Rectal smooth muscle tissue (tissue), 1 donor: Measurements from ENCODE around the gene CIDEB.
"Not testable (repeated sequence)": the region's sequence is repeated elsewhere in the genome, so short reads cannot be mapped to it uniquely, and the experiment has no call there.

Experiments
- H3K27ac ChIP-seq: one replicate; pipeline ENCODE4 v1.7.0; 2013; ENCODE audit warnings: low read depth, low read length, inconsistent platforms
- H3K27me3 ChIP-seq: one replicate; pipeline ENCODE4 v1.7.0; 2013; ENCODE audit warnings: low read length; ENCODE audit not compliant: control insufficient read depth, insufficient read depth
- H3K36me3 ChIP-seq: one replicate; pipeline ENCODE4 v1.7.0; 2013; ENCODE audit warnings: low read length; ENCODE audit not compliant: control insufficient read depth, insufficient read depth
- H3K4me1 ChIP-seq: one replicate; pipeline ENCODE4 v1.7.0; 2013; ENCODE audit warnings: low read length; ENCODE audit not compliant: control insufficient read depth, insufficient read depth
- H3K4me3 ChIP-seq: one replicate; pipeline ENCODE4 v1.7.0; 2013; ENCODE audit warnings: low read length
- H3K9ac ChIP-seq: one replicate; pipeline ENCODE4 v1.7.0; 2013; ENCODE audit warnings: low read length

Gene CIDEB

DNA sequence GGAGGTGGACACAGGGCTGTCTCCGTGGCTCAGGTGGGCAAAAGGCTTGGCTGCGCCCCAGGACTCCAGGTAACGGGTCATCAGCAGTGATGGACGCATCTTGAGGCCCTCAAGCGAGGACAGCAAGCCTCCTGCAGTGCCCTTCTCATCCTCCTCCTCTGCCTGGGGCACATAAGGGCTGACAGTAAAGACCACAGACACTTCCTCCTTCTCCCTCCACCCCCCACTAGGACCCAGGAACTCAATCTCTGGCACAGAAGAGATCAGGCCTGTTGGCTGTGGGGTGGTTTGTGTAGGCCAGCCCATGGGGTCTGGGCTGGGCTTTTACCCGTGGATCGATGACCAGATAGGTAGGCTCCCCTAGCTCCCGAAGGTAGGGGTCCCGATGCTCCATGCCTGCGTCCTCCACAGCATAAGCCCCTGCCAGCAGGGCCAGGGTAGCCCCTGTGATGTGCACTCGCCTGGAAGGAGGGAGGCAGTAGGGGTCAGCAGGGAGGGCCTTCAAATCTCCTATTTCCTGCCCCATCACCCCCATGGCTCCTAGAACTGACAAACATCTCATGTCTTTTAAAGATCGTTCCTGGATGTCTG is 21.4 kb upstream of the CIDEB start:
- Histone ChIP-seq H3K4me1 (no peaks in the 10 kb centered on the region), H3K27ac (no peak overlapping the region), H3K9ac (no peak overlapping the region), H3K27me3 (peaks cover 4% of the 10 kb centered on the region), H3K4me3 (no peak overlapping the region), H3K36me3 (no peaks in the 10 kb centered on the region)

GRCh38 chr14:24327914-24328313 is 20.1 kb upstream of the CIDEB start:
- H3K36me3 ChIP-seq, H3K27me3 ChIP-seq: not testable (repeated sequence)

GRCh38 chr14:24327303-24327702 is 19.5 kb upstream of the CIDEB start:
- peaks cover 3% of the 10 kb centered on the region for H3K27me3 ChIP-seq
- H3K9ac ChIP-seq: no peak overlapping the region
- no peak overlapping the region for H3K4me3 ChIP-seq
- H3K27ac ChIP-seq: no peak overlapping the region
- H3K36me3 ChIP-seq: no peaks in the 10 kb centered on the region
- no peaks in the 10 kb centered on the region for H3K4me1 ChIP-seq

More at GRCh38 chr14:24327914-24328313, 20.1 kb upstream of the CIDEB start:
- not testable (repeated sequence) for H3K4me1 ChIP-seq, H3K9ac ChIP-seq, H3K27ac ChIP-seq, H3K4me3 ChIP-seq

GRCh38 chr14:24325963-24326362 is 18.2 kb upstream of the CIDEB start:
- Histone ChIP-seq H3K4me3 (no peak overlapping the region), H3K36me3 (no peaks in the 10 kb centered on the region), H3K9ac (no peak overlapping the region), H3K27ac (no peak overlapping the region), H3K4me1 (no peaks in the 10 kb centered on the region), H3K27me3 (peaks cover 3% of the 10 kb centered on the region)

DNA sequence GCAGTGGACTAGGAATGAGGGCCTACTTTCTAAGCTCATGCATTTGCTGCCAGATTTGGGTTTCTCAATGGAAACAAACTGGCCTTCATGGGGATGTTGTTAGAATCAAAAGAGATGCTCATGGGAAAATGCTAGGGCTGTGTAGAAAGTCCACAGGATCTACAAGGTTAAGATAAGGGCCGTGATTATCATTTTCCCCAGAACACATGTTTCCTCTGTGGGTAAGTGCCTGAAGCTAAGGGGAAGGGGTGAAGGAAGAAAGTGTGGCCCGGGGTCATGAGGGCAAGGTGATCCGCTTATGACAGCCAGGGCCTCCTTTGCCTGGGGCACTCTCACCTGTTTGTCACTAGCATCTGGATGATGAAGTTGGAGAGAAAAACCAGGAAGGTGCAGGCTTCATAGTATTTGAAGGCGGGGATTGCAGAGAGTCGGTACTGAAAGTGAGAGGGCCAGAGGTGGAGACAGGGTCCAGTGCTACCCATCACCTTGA is 17.3 kb upstream of the CIDEB start:
- Histone ChIP-seq H3K4me1 (no peaks in the 10 kb centered on the region), H3K36me3 (no peaks in the 10 kb centered on the region)

DNA sequence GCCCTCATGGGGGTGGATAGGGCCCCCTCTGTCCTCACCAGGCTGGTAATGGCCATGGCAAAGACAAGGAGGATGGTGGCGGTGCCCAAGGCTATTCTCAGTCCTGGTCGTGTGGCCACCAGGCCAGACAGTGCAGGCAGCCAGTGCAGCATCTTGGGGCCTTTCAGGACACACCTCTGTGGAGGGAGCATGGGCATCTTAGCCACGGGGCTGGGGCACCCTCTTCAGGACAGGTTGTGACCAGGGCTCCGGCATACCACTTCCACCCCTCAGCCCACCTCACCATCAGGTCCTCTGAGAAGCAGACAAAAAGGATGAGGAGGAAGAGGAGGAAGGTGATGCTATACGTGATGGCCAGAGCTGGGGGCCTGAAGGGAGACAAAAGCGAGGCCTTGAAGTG is 16.2 kb upstream of the CIDEB start:
- H3K4me1 ChIP-seq: no peaks in the 10 kb centered on the region
- H3K4me3 ChIP-seq: no peak overlapping the region
- H3K9ac ChIP-seq: no peak overlapping the region
- H3K27me3 ChIP-seq: no peaks in the 10 kb centered on the region
- H3K36me3 ChIP-seq: no peaks in the 10 kb centered on the region
- no peak overlapping the region for H3K27ac ChIP-seq

More for the DNA sequence above, 17.3 kb upstream of the CIDEB start:
- no peak overlapping the region for H3K27ac ChIP-seq
- H3K4me3 ChIP-seq: no peak overlapping the region
- peaks cover 3% of the 10 kb centered on the region for H3K27me3 ChIP-seq
- no peak overlapping the region for H3K9ac ChIP-seq

- no peak overlapping the region for H3K4me3 ChIP-seq
- no peaks in the 10 kb centered on the region for H3K4me1 ChIP-seq
- no peak overlapping the region for H3K27ac ChIP-seq
- H3K9ac ChIP-seq: no peak overlapping the region
- no peaks in the 10 kb centered on the region for H3K36me3 ChIP-seq
- no peaks in the 10 kb centered on the region for H3K27me3 ChIP-seq
Measured at GRCh38 chr14:24323341-24323740, 15.6 kb upstream of the CIDEB start.

- H3K4me1 ChIP-seq: no peaks in the 10 kb centered on the region
- no peak overlapping the region for H3K27ac ChIP-seq
- H3K4me3 ChIP-seq: no peak overlapping the region
- H3K36me3 ChIP-seq: no peaks in the 10 kb centered on the region
- no peaks in the 10 kb centered on the region for H3K27me3 ChIP-seq
- H3K9ac ChIP-seq: no peak overlapping the region
Measured at GRCh38 chr14:24322672-24323071, 14.9 kb upstream of the CIDEB start.

DNA sequence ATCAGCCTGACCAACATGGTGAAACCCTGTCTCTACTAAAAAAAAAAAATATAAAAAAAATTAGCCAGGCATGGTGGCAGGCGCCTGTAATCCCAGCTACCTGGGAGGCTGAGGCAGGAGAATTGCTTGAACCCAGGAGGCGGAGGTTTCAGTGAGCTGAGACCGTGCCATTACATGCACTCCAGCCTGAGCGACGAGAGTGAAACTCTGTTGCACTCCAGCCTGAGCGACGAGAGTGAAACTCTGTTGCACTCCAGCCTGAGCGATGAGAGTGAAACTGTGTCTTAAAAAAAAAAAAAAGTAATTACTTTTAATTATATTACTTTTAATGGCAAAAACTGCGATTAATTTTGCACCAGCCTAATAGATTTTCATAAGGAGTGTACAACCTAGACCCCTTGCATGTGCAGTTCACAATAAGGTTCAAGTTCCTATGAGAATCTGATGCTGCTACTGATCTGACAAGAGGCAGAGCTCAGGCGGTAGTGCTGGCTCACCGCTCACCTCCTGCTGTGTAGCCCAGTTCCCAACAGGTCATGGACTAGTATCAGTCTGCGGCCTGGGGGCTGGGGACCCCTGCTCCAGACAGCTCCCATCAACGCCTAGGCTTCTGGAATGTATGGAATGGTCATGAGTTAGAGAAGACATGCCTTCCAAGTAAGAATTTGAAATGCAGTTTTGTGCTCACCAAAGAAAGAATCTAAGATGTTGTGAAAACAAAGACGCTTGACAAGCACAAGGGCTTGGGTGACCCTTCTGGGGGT is 13.6 kb upstream of the CIDEB start:
- no peak overlapping the region for H3K9ac ChIP-seq
- H3K27me3 ChIP-seq: no peaks in the 10 kb centered on the region
- H3K36me3 ChIP-seq: no peaks in the 10 kb centered on the region
- no peak overlapping the region for H3K27ac ChIP-seq
- no peak overlapping the region for H3K4me3 ChIP-seq
- H3K4me1 ChIP-seq: no peaks in the 10 kb centered on the region

DNA sequence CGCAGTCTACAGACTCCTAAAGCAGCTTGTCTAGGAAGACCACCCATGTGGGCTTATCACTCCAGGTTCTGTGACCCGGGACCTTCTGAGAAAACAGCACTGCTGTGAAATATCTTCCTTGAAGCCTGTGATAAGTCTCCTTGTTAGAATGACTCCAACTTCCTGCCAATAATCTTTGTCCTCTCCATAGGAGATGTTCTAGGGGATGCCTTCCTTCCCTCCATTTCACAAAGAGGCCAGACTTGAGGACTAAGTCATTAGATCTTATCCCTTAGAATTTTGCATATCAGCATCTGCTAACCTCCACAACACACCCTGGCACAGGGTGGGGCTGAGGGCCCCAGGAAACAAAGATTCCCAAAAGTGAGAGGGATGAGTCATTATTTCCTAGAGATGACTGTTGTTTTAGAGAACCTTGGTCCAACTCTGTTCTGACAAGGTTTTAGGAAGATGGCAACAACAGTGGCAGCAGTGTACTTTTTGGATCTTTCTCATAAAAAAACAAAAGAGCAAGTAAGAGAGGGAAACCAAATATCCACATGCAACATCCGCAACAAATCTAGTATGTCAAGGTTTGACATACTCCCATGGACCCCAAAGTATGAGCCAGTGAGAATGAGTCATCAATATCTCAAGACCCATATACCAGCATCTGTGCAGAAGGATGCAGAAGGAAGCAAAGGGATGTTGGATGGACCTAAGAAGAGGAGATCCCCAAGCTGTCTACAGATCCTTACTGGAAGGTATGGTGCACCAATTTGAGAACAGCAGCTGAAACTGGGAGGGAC is 9.6 kb upstream of the CIDEB start:
- H3K27me3 ChIP-seq: no peaks in the 10 kb centered on the region
- H3K27ac ChIP-seq: no peak overlapping the region
- no peaks in the 10 kb centered on the region for H3K4me1 ChIP-seq
- no peak overlapping the region for H3K9ac ChIP-seq
- no peaks in the 10 kb centered on the region for H3K36me3 ChIP-seq
- no peak overlapping the region for H3K4me3 ChIP-seq

DNA sequence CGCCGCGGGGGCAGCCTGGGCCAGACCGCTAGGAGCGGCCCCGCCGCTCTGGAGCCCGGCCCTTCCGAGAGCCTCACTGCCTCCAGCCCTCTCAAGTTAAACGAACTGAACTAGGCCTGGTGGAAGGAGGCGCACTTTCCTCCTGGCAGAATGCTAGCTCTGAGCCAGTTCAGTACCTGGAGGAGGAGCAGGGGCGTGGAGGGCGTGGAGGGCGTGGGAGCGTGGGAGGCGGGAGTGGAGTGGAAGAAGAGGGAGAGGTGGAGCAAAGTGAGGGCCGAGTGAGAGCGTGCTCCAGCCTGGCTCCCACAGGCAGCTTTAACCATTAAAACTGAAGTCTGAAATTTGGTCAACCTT is 8.8 kb upstream of the CIDEB start:
- H3K27me3 ChIP-seq: no peaks in the 10 kb centered on the region
- no peaks in the 10 kb centered on the region for H3K36me3 ChIP-seq
- no peak overlapping the region for H3K9ac ChIP-seq
- no peak overlapping the region for H3K27ac ChIP-seq
- no peaks in the 10 kb centered on the region for H3K4me1 ChIP-seq
- H3K4me3 ChIP-seq: no peak overlapping the region

GRCh38 chr14:24315807-24316596 is 8.2 kb upstream of the CIDEB start:
- no peaks in the 10 kb centered on the region for H3K4me1 ChIP-seq
- no peak overlapping the region for H3K4me3 ChIP-seq
- H3K27me3 ChIP-seq: no peaks in the 10 kb centered on the region

More at GRCh38 chr14:24315807-24316596, 8.2 kb upstream of the CIDEB start:
- H3K36me3 ChIP-seq: no peaks in the 10 kb centered on the region
- H3K9ac ChIP-seq: no peak overlapping the region
- no peak overlapping the region for H3K27ac ChIP-seq
